Smooth muscle cell (in vitro differentiated cells): ENCODE data around the gene RNF111. TPM values are rescaled to one million over a fixed set of nuclear protein-coding genes. Genes with fewer than 3 reads are reported as not detected.

ENCODE experiments used
- DNase-seq: peaks from one replicate; lab custom pipeline; 2025; ENCODE audit not compliant: unreplicated experiment; lab: John Stamatoyannopoulos, UW
- H2AFZ ChIP-seq: fragments of 200-600 bp; sonication (generic); 2 replicates; pipeline ENCODE4 v1.6.0; 2016; ENCODE audit warnings: antibody characterized with exemption, low read depth, mild to moderate bottlenecking
- H3F3A ChIP-seq: fragments of 200-600 bp; sonication (generic); 2 replicates; pipeline ENCODE4 v1.6.0; 2017; ENCODE audit warnings: antibody characterized with exemption, low read depth
- H3K27ac ChIP-seq: fragments of 200-600 bp; sonication (generic); 2 replicates; pipeline ENCODE4 v1.5.1; 2016; ENCODE audit warnings: low read depth, mild to moderate bottlenecking
- H3K27me3 ChIP-seq: fragments of 200-600 bp; sonication (generic); 2 replicates; pipeline ENCODE4 v1.6.1; 2016; ENCODE audit warnings: low read depth, mild to moderate bottlenecking
- H3K36me3 ChIP-seq: fragments of 200-600 bp; sonication (generic); 2 replicates; pipeline ENCODE4 v1.5.1; 2016; ENCODE audit warnings: low read depth
- H3K4me1 ChIP-seq: fragments of 200-600 bp; sonication (generic); 2 replicates; pipeline ENCODE4 v1.5.1; 2016; ENCODE audit warnings: low read depth
- H3K4me2 ChIP-seq: fragments of 200-600 bp; sonication (generic); 2 replicates; pipeline ENCODE4 v1.6.0; 2016; ENCODE audit warnings: mild to moderate bottlenecking
- H3K4me3 ChIP-seq: fragments of 200-600 bp; sonication (generic); 2 replicates; pipeline ENCODE4 v1.5.1; 2016; ENCODE audit warnings: mild to moderate bottlenecking
- H3K79me2 ChIP-seq: fragments of 200-600 bp; sonication (generic); 2 replicates; pipeline ENCODE4 v1.6.0; 2016; ENCODE audit warnings: low read depth, mild to moderate bottlenecking
- H3K9ac ChIP-seq: fragments of 200-600 bp; sonication (generic); 2 replicates; pipeline ENCODE4 v1.6.0; 2016; ENCODE audit warnings: low read depth
- H3K9me3 ChIP-seq: fragments of 200-600 bp; sonication (generic); replicated peaks from 2 replicates; pipeline ENCODE4 v1.5.1; 2016; ENCODE audit warnings: low read depth
- H4K20me1 ChIP-seq: fragments of 200-600 bp; sonication (generic); 2 replicates; pipeline ENCODE4 v1.6.0; 2016; ENCODE audit warnings: low read depth
- CTCF ChIP-seq: fragments of 200-600 bp; sonication (generic); IDR thresholded peaks from 2 replicates; pipeline ENCODE4 v1.5.1; 2017; ENCODE audit warnings: borderline replicate concordance, mild to moderate bottlenecking, antibody characterized with exemption; ENCODE audit not compliant: insufficient read depth, poor library complexity, severe bottlenecking
- WGBS: methylation state at CpG from one replicate; pipeline ENCODE4 v1.1.7; 2016; ENCODE audit warnings: low lambda C conversion rate; 5-methylcytosine and 5-hydroxymethylcytosine counted together
- polyA plus RNA-seq: library from polyadenylated mRNA; unstranded; fragments of >200 nt; fragmentation: Nextera tagmentation; extraction: Ambion mirVana; gene quantifications from 2 replicates; pipeline ENCODE4 v1.2.1, GENCODE V29; 2016
- total RNA-seq: library from RNA; depleted of rRNA; stranded (reverse); fragments of >200 nt; gene quantifications from 2 replicates; pipeline ENCODE4 v1.2.3, GENCODE V29; 2014

RNF111 gene
- total and polyA plus RNA-seq, 2 experiments from 2014 or later, result 15.3 to 37.8 TPM

GRCh38 chr15:59053482-59053881 is 66.0 kb downstream of the RNF111 start:
- H3K9me3 ChIP-seq, result no peaks in the 10 kb centered on the region
- H3K36me3 ChIP-seq, result peaks cover 21% of the 10 kb centered on the region
- H3K4me3 ChIP-seq, result no peak overlapping the region
- no peaks in the 10 kb centered on the region for H3K27me3 ChIP-seq
- no peaks in the 10 kb centered on the region for H3F3A ChIP-seq
- no peak overlapping the region for H3K27ac ChIP-seq
- peaks cover 84% of the 10 kb centered on the region for H4K20me1 ChIP-seq
- DNase-seq, result no peak
- peaks cover 37% of the 10 kb centered on the region for H3K79me2 ChIP-seq
- no peak overlapping the region for H3K9ac ChIP-seq
- H3K4me1 ChIP-seq, result no peaks in the 10 kb centered on the region
- H2AFZ ChIP-seq, result no peak overlapping the region
- WGBS, result 98% methylated on average over 2 of the region's 2 CpGs
- H3K4me2 ChIP-seq, result no peak overlapping the region
- TF ChIP-seq CTCF, result no peak

- no peak for DNase-seq
- Histone ChIP-seq H3K27me3 (no peaks in the 10 kb centered on the region), H2AFZ (no peak overlapping the region), H3K9me3 (no peaks in the 10 kb centered on the region), H3F3A (no peaks in the 10 kb centered on the region), H3K79me2 (no peaks in the 10 kb centered on the region), H3K9ac (no peak overlapping the region), H4K20me1 (peaks cover 42% of the 10 kb centered on the region), H3K4me1 (no peaks in the 10 kb centered on the region), H3K4me2 (no peak overlapping the region), H3K4me3 (no peak overlapping the region), H3K36me3 (peaks cover 39% of the 10 kb centered on the region), H3K27ac (no peak overlapping the region)
- WGBS, result 97% methylated on average over 2 of the region's 2 CpGs
- TF ChIP-seq CTCF, result no peak
Measured at GRCh38 chr15:59059076-59059597, 71.7 kb downstream of the RNF111 start.

- no peak for DNase-seq
- Histone ChIP-seq H2AFZ (no peak overlapping the region), H3K4me3 (no peak overlapping the region), H4K20me1 (peaks cover 33% of the 10 kb centered on the region), H3K9me3 (no peaks in the 10 kb centered on the region), H3K4me1 (no peaks in the 10 kb centered on the region), H3K79me2 (no peaks in the 10 kb centered on the region), H3K9ac (no peak overlapping the region), H3F3A (no peaks in the 10 kb centered on the region), H3K4me2 (no peak overlapping the region), H3K36me3 (peaks cover 37% of the 10 kb centered on the region), H3K27ac (no peak overlapping the region), H3K27me3 (no peaks in the 10 kb centered on the region)
- no peak for TF ChIP-seq CTCF
- WGBS, result 92% methylated on average over 4 of the region's 4 CpGs
Measured at GRCh38 chr15:59060348-59060747, 72.9 kb downstream of the RNF111 start.

- no peaks in the 10 kb centered on the region for H3K79me2 ChIP-seq
- no peak for DNase-seq
- H2AFZ ChIP-seq, result no peak overlapping the region
- H4K20me1 ChIP-seq, result peaks cover 8% of the 10 kb centered on the region
- H3K27me3 ChIP-seq, result no peaks in the 10 kb centered on the region
- peaks cover 45% of the 10 kb centered on the region for H3K36me3 ChIP-seq
- no peak for TF ChIP-seq CTCF
- H3K4me1 ChIP-seq, result no peaks in the 10 kb centered on the region
- no peak overlapping the region for H3K4me2 ChIP-seq
- H3F3A ChIP-seq, result no peaks in the 10 kb centered on the region
- H3K9ac ChIP-seq, result no peak overlapping the region
- no peak overlapping the region for H3K4me3 ChIP-seq
- 92% methylated on average over 4 of the region's 4 CpGs for WGBS
- no peaks in the 10 kb centered on the region for H3K9me3 ChIP-seq
- no peak overlapping the region for H3K27ac ChIP-seq
Measured at GRCh38 chr15:59063042-59063441, 75.6 kb downstream of the RNF111 start.
